DMS53 treated with DMSO at 0.1 percent for 48 hours (cell line): Measurements from ENCODE around the gene CCT8L2.
"Not testable (repeated sequence)": the region's sequence is repeated elsewhere in the genome, so short reads cannot be mapped to it uniquely, and the experiment has no call there.

Experiments used
- DNase-seq: peaks from one replicate; lab custom pipeline; 2025; ENCODE audit not compliant: unreplicated experiment; lab: John Stamatoyannopoulos, UW

CCT8L2 gene, protein sequence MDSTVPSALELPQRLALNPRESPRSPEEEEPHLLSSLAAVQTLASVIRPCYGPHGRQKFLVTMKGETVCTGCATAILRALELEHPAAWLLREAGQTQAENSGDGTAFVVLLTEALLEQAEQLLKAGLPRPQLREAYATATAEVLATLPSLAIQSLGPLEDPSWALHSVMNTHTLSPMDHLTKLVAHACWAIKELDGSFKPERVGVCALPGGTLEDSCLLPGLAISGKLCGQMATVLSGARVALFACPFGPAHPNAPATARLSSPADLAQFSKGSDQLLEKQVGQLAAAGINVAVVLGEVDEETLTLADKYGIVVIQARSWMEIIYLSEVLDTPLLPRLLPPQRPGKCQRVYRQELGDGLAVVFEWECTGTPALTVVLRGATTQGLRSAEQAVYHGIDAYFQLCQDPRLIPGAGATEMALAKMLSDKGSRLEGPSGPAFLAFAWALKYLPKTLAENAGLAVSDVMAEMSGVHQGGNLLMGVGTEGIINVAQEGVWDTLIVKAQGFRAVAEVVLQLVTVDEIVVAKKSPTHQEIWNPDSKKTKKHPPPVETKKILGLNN

DNA sequence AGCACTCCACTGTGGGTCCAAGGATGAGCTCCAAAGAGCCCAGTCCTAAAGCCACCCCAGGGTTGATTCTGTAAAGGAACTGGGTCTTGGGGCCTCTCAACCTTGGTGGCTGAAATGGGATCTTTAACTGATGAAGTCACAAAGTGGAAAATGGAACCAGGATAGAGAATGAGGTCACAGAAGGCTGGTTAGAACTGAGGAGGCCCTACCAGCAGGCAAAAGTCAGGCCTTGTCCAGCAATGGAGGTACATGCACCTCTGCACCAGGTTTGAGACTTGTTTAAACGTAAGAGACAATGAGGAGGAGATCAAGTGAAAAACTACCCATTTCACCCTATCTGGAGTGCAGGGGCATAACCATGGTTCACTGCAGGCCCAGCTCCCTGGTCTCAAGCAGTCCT, at the start of gene CCT8L2:
TSS of gene CCT8L2 (minus strand) at position 101 of the 400 bp plus-strand sequence. CDS start 260 bp downstream, outside the sequence.
- not testable (repeated sequence) for DNase-seq

DNA sequence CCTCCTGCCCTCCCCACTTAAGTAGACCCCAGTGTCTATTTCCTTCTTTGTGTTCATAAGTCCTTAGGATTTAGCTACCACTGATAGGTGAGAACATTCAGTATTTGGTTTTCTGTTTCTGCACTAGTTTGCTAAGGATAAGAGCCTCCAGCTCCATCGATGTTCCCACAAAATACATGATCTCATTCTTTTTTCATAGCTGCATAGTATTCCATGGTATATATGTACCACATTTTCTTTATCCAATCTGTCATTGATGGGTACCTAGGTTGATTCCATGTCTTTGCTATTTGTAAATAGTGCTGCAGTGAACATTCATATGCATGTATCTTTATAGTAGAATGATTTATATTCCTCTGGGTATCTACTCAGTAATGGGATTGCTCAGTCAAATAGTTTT, 42.8 kb upstream of the CCT8L2 start:
- DNase-seq: not testable (repeated sequence)

DNA sequence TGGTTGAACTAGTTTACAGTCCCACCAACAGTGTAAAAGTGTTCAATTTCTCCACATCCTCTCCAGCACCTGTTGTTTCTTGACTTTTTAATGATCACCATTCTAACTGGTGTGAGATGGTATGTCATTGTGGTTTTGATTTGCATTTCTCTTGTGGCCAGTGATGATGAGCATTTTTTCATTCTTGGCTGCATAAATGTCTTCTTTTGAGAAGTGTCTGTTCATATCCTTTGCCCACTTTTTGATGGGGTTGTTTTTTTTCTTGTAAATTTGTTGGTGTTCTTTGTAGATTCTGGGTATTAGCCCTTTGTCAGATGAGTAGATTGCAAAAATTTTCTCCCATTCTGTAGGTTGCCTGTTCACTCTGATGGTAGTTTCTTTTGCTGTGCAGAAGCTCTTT, 41.5 kb upstream of the CCT8L2 start:
- not testable (repeated sequence) for DNase-seq

DNA sequence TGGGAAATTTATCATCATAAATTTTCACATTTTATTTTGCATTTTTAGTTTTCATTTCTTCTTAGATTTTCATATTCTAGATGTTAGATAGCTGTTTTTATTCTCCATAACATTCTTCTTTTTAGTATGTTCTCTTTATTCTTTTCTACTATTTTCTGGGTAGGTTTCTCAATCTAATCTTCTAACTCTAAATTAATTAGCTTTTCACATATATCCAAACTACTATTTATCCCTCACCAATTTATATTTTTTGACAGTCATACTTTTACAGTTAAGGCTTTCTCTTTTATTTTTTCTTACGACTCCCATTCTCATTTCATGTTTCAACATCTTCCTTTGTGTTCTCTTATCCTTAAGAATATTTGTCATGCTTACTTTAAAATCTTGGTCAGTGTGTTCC, 35.9 kb upstream of the CCT8L2 start:
- DNase-seq: not testable (repeated sequence)

DNA sequence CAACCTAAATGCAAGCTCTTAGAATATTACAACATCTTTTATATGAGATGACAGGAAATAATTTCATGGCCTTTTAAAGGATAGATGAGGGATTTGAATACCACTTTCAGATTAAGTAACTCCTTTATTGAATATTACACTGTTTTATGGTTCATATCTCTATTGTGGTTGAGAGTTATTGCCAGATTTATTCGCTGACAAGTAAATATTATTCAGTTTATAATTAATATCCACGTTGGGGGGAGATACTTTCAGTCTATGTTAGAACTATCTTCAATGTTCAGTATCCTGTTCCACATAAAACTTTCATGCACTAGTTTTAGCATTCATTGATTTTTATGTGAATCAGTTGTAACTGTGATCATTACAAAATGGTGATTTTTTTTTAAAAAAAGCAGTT, 32.4 kb upstream of the CCT8L2 start:
- DNase-seq: not testable (repeated sequence)

DNA sequence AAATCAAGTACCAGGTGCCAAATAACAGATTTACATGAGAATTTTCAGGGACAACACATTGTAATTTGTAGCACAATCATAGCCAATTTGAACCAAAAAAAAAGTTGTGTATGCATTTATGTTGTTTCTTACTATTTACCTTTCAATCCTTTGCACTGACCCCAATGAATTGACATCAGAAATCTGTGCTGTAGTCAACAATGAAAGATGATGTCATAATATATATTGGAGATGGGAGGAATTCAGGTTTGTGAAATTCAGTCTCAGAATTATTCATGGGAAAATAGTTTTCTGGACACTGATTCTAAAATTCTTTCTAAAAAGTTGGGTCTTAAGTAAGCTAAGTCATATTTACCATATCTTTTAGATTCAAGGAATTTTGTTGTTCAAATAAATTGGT, 31.0 kb upstream of the CCT8L2 start:
- DNase-seq: not testable (repeated sequence)

DNA sequence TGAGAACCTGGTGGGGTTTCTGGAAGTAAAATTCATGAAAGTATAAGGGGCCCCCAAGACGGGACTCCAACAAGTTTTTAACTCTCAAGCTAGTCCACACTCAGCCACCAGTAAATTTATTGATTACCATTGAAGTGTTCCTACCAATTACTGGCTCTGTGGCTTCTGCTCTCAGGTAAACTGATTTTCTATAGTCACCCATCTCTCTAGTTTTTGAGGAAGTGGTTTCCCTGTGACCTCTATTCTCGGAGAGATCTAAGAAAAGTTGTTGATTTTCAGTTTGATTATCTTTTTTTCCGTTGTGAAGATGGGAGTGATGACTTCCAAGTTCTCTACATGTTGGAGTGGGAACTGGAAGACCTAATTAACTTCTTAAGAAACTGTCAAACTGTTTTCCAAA, 24.9 kb upstream of the CCT8L2 start:
- DNase-seq: not testable (repeated sequence)

DNA sequence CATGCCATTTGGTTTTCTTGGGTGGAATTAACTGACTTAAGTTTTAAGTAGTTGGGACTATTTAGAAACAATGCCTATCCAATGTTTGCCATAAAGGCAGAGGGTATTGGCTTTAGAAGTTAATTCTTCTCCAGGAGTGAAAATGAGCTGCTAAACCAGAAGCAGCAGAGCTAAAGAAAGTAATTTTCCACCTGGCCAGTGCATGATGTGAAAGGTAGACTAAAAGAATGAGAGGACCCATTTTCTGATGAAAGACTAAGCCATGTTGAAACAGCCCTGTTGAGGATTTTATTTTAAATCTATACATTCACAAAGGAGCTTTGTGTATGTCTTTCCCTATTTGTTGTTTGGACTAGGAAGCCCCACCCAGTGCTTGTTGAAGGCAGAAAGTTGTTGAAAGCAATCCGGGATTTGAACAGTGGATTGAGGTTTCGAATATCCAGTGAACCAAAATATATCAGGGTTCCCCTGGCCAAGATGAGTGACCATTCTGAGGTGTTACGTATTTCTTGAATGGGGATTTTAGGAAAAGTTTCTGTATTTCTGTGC, 23.9 kb upstream of the CCT8L2 start:
- not testable (repeated sequence) for DNase-seq

DNA sequence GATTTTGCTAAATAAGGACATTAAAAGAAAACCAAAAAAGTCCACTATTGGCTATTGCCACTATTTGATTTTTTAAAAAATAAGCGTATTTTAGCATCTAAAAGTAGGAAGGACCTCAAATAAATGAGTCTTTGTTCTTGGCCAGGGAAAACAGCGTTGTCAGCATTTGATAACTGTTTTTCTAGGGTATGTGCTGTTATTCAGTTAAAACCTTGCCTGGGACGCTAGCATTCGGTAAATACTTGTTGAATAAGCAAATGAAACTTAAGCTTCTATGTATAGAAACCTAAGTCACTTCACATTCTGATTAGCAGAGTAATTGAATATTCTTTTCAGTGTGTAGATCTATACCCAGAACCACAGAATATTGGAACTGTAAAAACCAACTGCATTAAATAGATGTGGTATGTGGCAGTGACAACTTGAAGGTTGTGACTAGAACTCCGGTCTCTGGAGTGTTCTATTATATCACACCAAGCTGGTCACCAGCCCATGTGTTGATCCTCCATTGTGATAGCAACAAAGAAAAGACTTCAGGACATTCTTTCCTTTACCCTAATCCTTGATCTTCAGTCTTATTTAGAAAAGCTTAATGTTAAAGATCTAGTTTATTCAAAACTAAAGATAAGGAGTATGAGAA, 23.1 kb upstream of the CCT8L2 start:
- not testable (repeated sequence) for DNase-seq

DNA sequence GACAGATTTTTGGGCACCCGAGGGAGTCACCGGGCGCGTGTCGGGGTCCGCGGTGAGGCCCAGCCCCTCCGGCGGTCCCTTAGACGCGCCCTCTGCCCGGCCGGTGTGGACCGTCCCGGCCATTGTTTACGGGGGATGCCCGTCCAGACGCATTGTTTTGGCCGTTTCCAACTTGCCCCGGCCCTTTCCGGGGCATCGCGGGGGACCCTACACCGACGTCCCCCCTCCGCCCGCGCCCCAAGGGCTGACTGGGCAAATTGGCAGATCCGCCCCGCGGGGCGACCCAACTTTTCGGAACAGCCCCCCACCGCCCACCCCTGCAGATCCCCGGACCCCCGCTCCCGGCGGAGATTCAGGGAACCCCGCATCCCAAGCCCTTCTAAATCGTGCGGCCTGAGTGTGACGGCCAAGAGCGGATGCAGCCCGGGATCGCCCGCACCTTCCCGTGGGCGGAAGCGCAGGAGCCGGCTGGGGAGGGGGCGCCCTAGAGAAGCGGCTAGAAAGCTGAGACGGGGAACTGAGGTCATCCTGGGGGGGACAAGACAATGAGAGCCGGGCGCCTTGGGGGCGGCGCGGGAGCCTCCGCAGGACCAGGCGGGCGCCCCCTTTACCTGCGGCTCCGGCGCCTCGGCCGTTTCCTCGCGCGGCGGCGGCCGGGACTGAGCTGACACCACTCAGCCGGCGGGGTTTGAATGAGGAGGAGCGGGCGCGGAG, 17.1 kb upstream of the CCT8L2 start:
- no peak for DNase-seq

DNA sequence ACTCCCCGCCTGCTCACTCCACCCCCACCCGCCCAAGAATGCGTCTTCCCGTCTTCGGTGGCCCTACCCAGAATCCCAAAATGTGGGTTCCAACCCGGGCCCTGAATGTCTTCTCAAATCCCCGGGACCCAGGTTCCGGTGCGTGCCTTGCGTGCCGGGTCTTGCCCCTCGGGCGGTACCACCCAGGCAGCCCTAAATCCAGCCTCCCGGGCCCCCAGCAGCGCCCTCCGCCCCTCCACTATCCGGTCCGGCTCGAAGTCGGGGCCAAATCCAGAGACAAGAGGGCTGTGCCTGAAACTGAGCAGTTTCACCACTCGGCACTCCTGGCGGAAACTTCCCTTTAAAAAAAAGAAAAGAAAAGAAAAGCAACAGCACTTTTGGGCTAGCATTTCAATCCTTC, 16.3 kb upstream of the CCT8L2 start:
- DNase-seq: no peak

DNA sequence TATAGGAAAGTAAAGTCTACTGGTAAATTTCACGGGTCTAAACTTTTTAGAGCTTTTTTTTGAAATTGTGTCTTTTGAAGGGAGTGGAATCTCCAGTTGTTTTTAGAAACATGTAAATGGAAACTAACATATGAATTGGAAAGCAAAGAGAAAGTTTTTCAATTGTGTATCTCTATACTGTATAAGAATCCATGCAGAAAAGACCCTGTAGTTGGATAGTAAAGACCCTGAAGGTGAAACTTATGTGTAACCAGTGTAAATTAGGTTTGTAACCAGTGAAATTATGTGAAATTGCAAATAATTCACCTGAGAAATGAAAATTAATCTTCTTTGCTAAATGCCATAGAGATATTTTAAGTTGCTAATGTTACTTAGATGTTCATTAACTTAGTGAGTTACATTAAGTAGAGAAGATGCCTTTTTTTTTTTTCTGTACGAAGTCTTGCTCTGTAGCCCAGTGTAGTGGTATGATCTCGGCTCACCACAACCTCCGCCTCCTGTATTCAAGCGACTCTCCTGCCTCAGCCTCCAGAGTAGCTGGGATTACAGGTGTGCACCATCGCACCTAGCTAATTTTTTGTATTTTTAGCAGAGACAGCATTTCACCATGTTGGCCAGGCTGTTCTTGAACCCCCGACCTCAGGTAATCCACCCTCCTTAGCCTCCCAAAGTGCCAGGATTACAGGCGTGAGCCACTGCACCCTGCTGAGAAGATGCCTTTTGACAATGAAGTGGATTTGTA, 11.8 kb upstream of the CCT8L2 start:
- DNase-seq: not testable (repeated sequence)

DNA sequence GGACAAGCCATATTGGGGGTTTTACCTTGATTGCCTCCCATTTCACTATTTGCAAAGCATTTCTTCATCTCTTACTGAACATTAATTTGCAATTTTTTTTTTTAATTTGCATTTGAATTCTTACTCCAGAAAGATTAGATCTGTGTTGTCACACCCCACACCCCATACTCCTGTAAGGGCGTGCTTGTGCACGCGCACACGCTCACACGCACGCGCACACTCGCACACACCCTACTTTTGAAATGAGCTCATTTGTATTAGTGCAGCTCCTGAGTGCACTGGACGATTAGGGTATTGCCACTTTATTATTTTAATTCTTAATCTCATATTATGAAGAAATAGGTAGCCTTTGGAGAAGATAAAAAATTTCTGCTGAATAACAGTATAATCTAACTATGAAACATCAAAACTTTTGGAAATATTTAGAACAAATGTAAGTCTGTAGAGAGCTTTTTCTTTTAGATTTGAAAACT, 11.2 kb upstream of the CCT8L2 start:
- DNase-seq: not testable (repeated sequence)

DNA sequence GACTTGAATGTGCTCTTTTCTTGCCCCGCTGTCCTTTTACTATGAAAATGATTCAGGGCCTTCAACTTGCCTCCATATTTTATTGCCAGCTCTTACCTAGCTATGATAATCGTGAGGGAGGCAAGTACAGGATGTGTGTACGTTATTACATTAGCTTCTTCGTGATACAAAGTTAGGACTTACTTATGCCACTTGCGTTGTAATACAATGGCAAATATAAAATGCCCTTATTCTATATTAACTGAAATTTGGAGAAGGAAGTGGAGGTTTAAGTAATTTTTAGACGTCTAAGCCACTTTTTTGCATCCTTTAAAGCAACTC, 10.8 kb upstream of the CCT8L2 start:
- DNase-seq: no peak

DNA sequence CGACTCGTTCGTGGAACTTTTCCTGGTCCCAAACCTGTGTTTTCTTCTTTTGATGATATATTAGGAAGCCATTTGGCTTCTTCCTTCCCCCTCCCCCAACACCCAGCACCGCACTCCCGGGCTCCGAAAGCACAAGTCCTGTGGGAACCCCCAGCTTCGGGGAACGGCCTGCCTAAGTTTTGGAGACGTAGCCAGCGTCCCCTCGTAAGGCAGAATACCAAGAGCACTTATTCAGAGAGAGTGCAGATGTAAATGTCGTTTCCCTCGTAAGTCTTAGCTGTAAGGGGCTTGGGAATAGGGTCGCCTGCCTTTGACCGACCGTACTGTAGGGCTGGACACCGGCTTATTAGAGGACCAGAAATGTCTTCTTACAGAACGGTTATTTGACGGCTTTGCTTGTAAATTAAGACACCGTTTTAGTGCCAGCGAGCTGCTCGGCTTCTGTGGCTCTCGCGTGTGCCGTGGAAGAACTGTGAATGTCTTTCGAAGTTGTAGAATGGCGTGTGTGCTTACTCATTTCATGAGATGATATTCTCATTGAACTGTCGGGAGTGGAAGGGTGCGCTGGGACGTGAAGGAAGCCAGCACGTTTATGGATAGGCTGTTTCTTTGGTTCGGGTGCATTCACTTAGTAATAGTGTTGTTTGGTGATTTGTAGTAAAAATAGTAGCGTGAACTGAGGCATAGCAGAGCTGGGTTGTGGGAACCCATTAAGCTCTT, 10.3 kb upstream of the CCT8L2 start:
- not testable (repeated sequence) for DNase-seq

DNA sequence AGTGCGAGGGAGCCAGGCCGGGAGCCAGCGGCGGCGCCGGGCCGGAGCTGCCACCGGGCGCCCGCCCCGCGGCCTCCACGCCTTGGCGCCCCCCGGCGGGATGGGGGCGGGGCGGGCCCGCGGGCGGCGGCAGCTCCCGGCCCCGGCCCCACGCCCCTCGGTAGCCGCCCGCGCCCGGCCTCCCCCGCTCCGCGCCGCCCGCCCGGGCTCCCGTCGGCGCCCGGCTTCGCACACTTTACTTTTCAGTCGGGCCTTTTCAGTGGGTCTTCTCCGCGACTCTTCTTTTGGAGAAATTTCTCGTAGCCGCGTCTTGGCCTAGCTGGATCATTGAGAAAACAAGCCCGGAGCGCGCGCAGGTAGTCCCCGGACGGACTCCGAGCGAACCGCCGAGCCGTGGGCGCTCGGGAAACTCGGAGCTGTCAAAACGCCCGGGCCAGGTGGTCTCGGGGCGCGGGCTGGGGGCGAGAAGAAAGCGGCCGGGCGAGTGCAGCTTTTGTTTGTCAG, 9.7 kb upstream of the CCT8L2 start:
- not testable (repeated sequence) for DNase-seq

DNA sequence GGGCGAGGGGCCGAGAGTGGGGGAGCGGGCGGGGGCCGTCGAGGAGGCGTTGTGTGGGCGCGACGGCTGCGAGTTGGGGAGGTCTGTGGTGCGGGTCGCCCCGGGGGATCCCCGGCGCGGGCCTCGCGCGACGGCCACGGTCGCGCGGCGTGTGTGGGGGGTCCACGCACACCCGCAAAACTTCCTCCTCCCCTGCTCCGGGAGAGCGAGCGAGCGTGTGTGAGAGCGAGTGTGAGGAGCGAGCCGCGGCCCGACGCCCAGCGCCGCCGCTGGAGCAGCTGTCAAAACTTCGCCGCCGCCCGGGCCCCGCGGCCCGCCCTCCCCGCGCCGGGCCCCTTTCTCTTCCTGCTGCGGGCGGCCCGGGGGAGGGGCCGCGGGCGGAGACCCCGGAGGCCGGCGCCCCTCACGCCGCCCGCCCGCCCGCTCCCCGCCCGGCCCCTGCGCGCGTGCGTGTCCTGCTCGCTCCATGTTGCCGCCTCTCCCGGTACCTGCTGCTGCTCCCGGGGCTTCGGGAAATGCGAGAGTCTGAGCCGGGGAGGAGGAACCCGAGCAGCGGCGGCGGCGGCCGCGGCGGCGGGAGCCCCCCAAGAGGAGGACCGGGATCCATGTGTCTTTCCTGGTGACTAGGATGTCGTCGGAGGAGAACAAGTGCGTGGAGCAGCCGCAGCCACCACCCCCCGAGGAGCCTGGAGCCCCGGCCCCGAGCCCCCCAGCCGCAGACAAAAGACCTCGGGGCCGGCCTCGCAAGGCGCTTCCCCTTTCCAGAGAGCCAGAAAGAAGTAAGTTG, 9.0 kb upstream of the CCT8L2 start:
- no peak for DNase-seq

DNA sequence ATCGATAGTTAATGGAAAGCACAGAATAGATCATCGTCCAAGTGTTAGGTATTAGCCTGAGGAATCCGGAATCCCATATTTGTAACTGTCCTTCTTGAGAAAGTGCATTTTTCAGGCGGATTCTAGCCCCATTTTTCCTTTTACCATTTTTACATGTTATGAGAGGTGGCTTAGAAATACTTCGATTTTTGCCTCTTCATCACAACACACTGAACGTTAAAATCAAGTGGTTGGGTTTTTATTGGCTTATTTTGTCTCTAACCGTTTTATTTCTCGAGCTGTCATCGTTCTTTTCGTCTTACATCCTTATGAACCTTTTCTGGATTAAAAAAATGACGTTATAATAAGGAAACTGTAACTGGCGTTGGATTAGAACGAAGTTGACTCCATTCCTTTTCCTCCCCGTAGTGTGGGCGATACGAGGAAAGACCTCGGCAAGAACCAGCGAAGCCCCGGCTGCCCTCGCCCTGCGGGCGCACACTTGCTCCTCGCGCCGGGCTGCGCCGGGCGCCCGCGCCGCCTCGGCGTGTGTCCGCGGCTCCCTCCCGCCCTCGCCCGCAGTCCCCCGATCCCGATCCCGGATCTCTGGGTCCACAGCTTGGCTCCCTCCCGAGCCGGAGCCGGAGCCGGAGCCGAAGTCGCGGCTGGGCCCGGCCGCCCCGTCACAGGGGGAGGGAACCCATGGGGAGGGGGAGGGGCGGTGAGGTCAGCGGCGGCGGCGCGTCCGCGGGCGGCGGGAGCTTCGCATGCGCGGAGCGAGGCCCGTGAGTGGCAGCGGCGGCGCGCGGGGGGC, 8.2 kb upstream of the CCT8L2 start:
- not testable (repeated sequence) for DNase-seq
